Measurements from ENCODE around the gene ZYG11B.
"Not testable (repeated sequence)": the region's sequence is repeated elsewhere in the genome, so short reads cannot be mapped to it uniquely, and the experiment has no call there.

The ZYG11B gene

DNA sequence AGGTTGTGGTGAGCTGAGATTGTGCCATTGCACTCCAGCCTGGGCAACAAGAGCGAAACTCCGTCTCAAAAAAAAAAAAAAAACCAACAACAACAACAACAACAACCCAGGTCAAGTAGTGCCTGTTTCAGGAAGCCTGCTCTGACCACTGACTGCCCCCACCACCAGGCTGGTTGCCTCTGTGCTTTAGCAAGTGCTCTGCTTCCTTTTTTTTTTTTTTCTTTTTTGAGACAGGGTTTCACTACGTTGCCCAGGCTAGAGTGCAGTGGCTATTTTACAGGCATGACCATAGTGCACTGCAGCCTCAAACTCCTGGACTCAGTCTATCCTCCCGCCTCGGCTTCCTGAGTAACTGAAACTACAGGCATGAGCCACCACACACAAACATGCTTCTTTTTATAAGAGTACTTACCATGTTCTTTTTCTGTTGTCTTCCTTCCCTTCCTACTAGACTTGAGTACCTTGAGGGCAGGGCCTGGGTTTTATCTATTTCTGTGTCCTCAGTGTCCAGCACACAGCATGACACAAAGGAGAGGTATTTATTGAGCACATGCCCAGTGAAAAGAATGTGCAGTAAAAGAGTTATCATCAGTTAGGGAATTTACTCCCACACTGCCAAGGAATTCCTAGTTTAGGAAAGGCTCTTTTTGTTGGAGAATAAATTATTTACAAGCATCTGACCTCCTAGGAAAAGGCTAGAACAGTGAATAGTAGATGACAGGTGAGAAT is 18.2 kb upstream of the ZYG11B start:
- no peak for DNase-seq

GRCh38 chr1:52709016-52709415 is 17.2 kb upstream of the ZYG11B start:
- DNase-seq: no peak

DNA sequence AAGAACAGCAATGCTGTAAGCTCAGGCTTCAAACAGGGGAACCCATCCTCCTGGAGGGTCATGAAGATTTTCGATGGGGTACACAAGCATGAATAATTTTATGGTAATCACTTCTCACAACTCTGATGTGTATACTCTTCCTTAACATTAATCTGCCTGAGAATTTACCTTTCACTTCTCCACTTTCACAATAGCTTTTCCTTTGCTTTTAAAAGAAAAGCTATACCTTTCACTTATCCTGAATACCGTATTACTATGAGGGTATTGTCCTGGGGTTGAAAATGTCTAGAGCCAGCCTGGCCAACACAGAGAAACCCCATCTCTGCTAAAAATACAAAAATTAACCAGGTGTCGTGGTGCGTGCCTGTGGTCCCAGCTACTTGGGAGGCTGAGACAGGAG is 12.7 kb upstream of the ZYG11B start:
- no peak for DNase-seq

- DNase-seq: not testable (repeated sequence)
Measured at GRCh38 chr1:52715296-52715695, 11.0 kb upstream of the ZYG11B start.

GRCh38 chr1:52723260-52723659 is 3.0 kb upstream of the ZYG11B start:
- DNase-seq: no peak

- no peak for DNase-seq
Measured at GRCh38 chr1:52725903-52726264, 369 bp upstream of the ZYG11B start.

DNA sequence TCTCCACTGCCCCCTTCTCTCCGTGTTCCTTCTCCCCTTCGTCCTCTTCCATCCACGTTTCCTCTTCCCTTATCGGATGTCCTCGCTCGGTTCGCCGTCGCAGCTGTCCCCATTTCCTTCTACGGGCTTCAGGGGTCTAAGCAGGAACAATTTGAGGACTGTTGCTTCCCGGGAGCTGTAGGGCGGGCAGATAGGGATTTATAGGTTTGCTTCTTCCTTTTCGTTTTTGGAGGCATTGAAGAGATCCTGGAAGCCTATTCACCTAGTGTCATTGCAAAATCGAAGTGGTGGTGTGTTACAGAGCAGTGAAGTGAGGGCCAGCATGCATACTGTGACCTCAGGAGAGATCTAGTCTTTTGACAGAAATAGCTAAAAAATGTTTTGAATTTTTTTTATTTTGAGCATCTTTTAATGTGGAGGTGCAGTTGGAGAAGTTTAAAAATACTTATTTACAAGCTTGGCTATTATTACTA is 897 bp downstream of the ZYG11B start:
- DNase-seq: no peak

- DNase-seq: no peak
Measured at GRCh38 chr1:52727956-52728656, 1.9 kb downstream of the ZYG11B start.

DNA sequence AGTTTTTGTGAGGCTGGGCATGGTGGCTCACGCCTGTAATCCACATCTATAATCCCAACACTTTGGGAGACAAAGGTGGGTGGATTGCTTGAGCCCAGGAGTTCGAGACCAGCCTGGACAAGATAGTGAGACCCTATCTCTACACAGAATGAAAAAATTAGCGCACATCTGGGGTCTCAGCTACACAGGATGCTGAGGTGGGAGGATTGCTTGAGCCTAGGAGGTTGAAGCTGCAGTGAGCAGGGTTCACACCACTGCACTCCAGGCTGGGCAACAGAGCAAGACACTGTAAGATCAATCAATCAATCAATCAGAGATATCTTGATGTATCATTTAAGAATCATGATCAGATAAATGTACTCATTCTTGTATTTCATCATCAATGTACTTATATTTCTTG is 7.1 kb downstream of the ZYG11B start:
- DNase-seq: no peak

DNA sequence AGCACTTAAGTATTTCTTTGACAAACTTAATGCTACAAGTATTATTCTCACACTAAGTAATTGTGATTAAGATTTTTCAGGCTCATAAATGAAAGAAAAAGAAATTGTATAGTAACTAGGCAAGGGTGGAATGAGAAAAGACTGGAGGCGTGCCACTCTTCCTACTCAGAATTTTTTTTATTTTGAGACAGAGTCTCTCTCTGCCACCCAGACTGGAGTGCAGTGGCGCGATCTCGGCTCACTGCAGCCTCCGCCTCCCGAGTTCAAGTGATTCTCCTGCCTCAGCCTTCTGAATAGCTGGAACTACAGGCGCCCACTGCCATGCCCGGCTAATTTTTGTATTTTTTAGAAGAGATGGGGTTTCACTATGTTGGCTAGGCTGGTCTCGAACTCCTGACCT is 9.1 kb downstream of the ZYG11B start:
- DNase-seq: not testable (repeated sequence)

GRCh38 chr1:52738148-52738547 is 11.9 kb downstream of the ZYG11B start:
- no peak for DNase-seq

GRCh38 chr1:52738893-52739292 is 12.6 kb downstream of the ZYG11B start:
- DNase-seq: no peak

GRCh38 chr1:52739699-52740467 is 13.6 kb downstream of the ZYG11B start:
- no peak for DNase-seq

GRCh38 chr1:52741259-52741658 is 15.0 kb downstream of the ZYG11B start:
- no peak for DNase-seq

DNA sequence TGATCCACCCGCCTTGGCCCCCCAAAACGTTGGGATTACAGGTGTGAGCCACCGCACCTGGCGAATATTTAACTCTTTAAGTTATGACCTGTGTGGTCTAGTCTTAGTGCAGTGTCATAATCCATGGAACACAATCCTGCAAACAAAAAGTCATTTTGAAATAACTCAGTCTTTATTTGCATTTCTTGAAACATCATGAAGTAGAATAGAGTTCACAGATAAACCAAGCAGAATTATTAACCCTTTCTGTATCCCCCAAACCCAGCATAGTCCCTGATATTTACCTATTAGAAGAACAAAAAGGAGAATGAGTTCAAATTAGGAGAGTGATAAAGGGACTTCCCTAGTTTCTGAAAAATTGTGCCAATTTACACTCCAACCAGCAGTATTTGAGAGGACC is 19.9 kb downstream of the ZYG11B start:
- no peak for DNase-seq

DNA sequence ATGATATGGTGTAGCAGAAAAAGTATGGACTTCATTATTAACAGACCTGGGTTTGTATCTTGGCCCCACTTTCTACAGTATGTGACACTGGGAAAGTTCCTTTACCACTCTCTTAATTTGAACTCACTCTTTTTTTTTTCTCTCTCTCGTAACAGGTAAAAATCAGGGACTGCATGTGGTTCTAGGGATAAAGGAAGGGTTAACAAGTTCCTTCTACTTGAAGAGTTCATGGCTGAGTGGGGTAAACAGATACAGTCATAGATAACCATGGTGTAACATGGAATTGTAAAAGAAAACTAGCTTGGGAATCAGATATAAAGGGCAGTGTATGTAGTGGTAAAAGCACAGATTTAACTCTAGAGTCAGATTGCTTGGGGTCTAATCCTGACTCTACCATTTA is 21.2 kb downstream of the ZYG11B start:
- no peak for DNase-seq

DNA sequence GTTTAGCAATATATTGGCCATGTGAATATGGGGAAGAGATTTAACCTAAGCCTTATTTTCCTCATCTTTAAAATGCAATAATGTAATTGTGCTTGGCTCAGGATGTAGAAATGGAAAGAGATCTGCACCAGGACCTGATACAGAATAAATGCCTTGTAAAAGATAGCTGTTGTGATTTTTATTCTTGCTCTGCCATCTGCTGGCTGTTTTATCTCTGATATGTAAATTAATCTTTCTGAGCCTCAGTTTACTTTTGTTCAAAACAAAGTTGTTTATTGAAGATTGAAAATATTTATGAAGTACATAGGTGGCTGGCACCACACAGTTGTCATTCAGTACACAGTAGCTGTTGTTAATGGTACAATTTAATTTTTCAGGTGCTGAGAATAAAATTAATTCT is 21.9 kb downstream of the ZYG11B start:
- DNase-seq: no peak

GRCh38 chr1:52749496-52749895 is 23.2 kb downstream of the ZYG11B start:
- not testable (repeated sequence) for DNase-seq

- not testable (repeated sequence) for DNase-seq
Measured at GRCh38 chr1:52750139-52750538, 23.9 kb downstream of the ZYG11B start.

GRCh38 chr1:52751589-52752483 is 25.6 kb downstream of the ZYG11B start:
- no peak for DNase-seq

DNA sequence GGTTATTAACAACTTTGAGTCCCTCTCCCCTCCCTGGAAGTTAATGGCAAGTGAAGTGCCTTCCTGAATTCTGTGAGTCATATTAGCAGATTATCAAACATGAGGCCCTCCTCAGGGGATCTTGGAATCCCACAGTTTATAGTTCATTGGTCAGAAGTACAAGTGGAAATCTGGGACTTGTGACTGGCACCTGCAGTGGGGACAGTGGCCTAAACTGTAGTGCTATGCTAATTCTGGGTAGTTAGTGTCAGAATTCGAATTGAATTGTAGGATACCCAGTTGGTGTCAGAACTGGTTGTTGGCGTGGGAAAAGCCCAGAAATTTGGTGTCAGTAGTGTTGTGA is 26.2 kb downstream of the ZYG11B start:
- DNase-seq: no peak

DNA sequence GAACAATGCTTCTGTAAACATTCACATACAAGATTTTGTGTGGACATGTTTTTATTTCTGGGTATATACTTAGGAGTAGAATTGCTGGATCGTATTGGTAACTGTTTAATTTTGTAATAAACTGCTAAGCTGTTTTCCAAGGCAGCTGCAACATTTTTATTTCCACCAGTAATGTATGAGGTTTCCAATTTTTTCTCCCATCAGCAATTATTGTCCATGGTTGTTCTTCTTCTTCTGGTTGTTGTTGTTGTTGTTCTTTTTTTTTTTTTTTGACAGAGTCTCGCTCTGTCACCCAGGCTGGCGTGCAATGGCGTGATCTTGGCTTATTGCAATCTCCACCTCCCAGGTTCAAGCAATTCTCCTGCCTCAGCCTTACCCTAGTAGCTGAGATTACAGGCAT is 26.9 kb downstream of the ZYG11B start:
- DNase-seq: no peak

DNA sequence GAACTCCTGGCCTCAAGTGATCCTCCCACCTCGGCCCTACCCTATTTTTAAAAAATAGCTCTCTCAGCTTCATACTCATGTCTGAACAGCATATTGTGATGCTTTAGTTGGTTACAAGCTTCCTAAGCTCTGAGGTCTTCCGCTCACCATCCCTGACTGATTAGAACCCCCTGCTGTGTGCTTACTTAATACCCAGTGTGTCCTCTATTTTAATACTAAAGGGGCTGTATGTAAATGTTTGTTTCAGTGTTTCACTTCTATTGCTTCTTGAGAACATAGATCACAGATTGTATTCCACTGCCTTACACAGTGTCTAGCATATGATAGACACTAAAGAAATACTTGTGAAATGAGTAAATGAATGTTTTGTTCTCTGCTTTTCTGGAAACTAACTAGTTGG is 29.8 kb downstream of the ZYG11B start:
- DNase-seq: no peak
